GM12891 (cell line): ENCODE measurements around the gene TLNRD1.

Experiments used
- POLR2A ChIP-seq: IDR thresholded peaks from 2 replicates; pipeline ENCODE4 v1.6.1; 2011; ENCODE audit warnings: low read depth, low read length, control low read depth
- POLR2AphosphoS5 ChIP-seq: IDR thresholded peaks from 2 replicates; pipeline ENCODE4 v1.6.1; 2011; ENCODE audit warnings: low read depth, low read length, control low read depth

- TF ChIP-seq POLR2AphosphoS5 = no peak
- no peak for TF ChIP-seq POLR2A
Measured at GRCh38 chr15:81016489-81017068, 15.9 kb downstream of the TLNRD1 start.
